Measurements from ENCODE around the gene CREG1.

- TF ChIP-seq, protein P1, sequence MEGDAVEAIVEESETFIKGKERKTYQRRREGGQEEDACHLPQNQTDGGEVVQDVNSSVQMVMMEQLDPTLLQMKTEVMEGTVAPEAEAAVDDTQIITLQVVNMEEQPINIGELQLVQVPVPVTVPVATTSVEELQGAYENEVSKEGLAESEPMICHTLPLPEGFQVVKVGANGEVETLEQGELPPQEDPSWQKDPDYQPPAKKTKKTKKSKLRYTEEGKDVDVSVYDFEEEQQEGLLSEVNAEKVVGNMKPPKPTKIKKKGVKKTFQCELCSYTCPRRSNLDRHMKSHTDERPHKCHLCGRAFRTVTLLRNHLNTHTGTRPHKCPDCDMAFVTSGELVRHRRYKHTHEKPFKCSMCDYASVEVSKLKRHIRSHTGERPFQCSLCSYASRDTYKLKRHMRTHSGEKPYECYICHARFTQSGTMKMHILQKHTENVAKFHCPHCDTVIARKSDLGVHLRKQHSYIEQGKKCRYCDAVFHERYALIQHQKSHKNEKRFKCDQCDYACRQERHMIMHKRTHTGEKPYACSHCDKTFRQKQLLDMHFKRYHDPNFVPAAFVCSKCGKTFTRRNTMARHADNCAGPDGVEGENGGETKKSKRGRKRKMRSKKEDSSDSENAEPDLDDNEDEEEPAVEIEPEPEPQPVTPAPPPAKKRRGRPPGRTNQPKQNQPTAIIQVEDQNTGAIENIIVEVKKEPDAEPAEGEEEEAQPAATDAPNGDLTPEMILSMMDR (IDR thresholded peaks at IDR 0.05): no peak
- TF ChIP-seq EP300 (IDR thresholded peaks at IDR 0.05): no peak
- no peak for TF ChIP-seq POLR2A (IDR thresholded peaks at IDR 0.05)
Observed at GRCh38 chr1:167579986-167580385, 26.4 kb upstream of the CREG1 start.
